OCI-LY3 (cell line): ENCODE data around the gene LRRC23.

ENCODE experiments used
- H2AFZ ChIP-seq: fragments of 200-600, 300-600 bp; shearing (Covaris generic); 2 replicates; pipeline ENCODE4 v1.6.0; 2014; ENCODE audit warnings: antibody characterized with exemption, low read depth, low read length
- H3K27ac ChIP-seq: fragments of 200-600, 300-600 bp; sonication (generic); 2 replicates; pipeline ENCODE4 v1.5.1; 2014; ENCODE audit warnings: mild to moderate bottlenecking, low read length, moderate library complexity, mixed read lengths
- H3K27me3 ChIP-seq: fragments of 200-600, 300-600 bp; sonication (generic); 2 replicates; pipeline ENCODE4 v1.6.1; 2014; ENCODE audit warnings: low read depth, low read length, mixed read lengths
- H3K36me3 ChIP-seq: fragments of 200-600, 300-600 bp; sonication (generic); replicated peaks from 2 replicates; pipeline ENCODE3; 2014; ENCODE audit warnings: low read depth, low read length, mixed read lengths
- H3K4me1 ChIP-seq: fragments of 300-600, 200-600 bp; sonication (generic); 2 replicates; pipeline ENCODE4 v1.6.1; 2014; ENCODE audit warnings: low read length, mixed read lengths
- H3K4me2 ChIP-seq: fragments of 200-600, 300-600 bp; sonication (generic); 2 replicates; pipeline ENCODE4 v1.6.1; 2014; ENCODE audit warnings: low read length, mixed read lengths
- H3K4me3 ChIP-seq: fragments of 300-600, 200-600 bp; sonication (generic); 2 replicates; pipeline ENCODE4 v1.5.1; 2014; ENCODE audit warnings: antibody characterized with exemption, mild to moderate bottlenecking, low read length, moderate library complexity
- H3K79me2 ChIP-seq: fragments of 300-600, 200-600 bp; shearing (Covaris generic); 2 replicates; pipeline ENCODE4 v1.6.1; 2014; ENCODE audit warnings: mild to moderate bottlenecking, low read length, mixed read lengths
- H3K9ac ChIP-seq: fragments of 300-600, 200-600 bp; shearing (Covaris generic); 2 replicates; pipeline ENCODE4 v1.6.0; 2014; ENCODE audit warnings: mild to moderate bottlenecking, low read length, moderate library complexity
- H3K9me3 ChIP-seq: fragments of 200-600, 300-600 bp; shearing (Covaris generic); 2 replicates; pipeline ENCODE4 v1.6.1; 2014; ENCODE audit warnings: low read length, mixed read lengths; ENCODE audit not compliant: insufficient read depth
- H4K20me1 ChIP-seq: fragments of 200-600, 300-600 bp; sonication (generic); 2 replicates; pipeline ENCODE4 v1.6.1; 2016; ENCODE audit warnings: low read length, mixed read lengths; ENCODE audit not compliant: insufficient read depth
- EZH2phosphoT487 ChIP-seq: fragments of 200-600 bp; shearing (Covaris generic); IDR thresholded peaks from 2 replicates; pipeline ENCODE4 v1.6.1; 2018; ENCODE audit warnings: antibody characterized with exemption, mixed run types, low read depth
- TF ChIP-seq, protein P1 (sequence below): fragments of 200-600, 300-600 bp; sonication (generic); IDR thresholded peaks from 2 replicates; pipeline ENCODE4 v1.5.1; 2014; ENCODE audit warnings: antibody characterized with exemption, low read length, low read depth

LRRC23 gene

DNA sequence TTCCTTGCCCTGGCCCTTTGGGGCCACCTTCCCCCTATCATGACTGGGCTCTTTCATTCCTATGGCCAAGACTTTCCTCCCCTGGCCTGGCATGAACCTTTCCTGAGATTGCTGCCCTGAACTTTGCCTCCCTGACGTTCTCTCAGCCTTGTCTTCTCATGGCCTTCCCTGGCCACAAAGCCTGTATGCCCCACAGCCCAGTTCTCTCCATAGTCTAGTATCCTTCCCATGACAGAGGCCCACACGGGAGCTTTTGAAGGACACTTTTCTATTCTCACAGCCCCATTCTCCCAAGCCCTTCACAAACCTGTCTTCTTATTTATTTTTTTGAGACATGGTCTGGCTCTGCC, 34.5 kb downstream of the LRRC23 start:
- Histone ChIP-seq H3K9me3 (no peaks in the 10 kb centered on the region), H3K27ac (no peak overlapping the region), H3K9ac (no peak overlapping the region), H3K79me2 (peaks cover 22% of the 10 kb centered on the region), H4K20me1 (no peaks in the 10 kb centered on the region), H3K27me3 (no peaks in the 10 kb centered on the region), H3K4me1 (peaks cover 20% of the 10 kb centered on the region), H2AFZ (no peak overlapping the region), H3K36me3 (peaks cover 7% of the 10 kb centered on the region), H3K4me2 (no peak overlapping the region), H3K4me3 (no peak overlapping the region)
- TF ChIP-seq, protein P1, sequence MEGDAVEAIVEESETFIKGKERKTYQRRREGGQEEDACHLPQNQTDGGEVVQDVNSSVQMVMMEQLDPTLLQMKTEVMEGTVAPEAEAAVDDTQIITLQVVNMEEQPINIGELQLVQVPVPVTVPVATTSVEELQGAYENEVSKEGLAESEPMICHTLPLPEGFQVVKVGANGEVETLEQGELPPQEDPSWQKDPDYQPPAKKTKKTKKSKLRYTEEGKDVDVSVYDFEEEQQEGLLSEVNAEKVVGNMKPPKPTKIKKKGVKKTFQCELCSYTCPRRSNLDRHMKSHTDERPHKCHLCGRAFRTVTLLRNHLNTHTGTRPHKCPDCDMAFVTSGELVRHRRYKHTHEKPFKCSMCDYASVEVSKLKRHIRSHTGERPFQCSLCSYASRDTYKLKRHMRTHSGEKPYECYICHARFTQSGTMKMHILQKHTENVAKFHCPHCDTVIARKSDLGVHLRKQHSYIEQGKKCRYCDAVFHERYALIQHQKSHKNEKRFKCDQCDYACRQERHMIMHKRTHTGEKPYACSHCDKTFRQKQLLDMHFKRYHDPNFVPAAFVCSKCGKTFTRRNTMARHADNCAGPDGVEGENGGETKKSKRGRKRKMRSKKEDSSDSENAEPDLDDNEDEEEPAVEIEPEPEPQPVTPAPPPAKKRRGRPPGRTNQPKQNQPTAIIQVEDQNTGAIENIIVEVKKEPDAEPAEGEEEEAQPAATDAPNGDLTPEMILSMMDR: no peak
- no peak for TF ChIP-seq EZH2phosphoT487

DNA sequence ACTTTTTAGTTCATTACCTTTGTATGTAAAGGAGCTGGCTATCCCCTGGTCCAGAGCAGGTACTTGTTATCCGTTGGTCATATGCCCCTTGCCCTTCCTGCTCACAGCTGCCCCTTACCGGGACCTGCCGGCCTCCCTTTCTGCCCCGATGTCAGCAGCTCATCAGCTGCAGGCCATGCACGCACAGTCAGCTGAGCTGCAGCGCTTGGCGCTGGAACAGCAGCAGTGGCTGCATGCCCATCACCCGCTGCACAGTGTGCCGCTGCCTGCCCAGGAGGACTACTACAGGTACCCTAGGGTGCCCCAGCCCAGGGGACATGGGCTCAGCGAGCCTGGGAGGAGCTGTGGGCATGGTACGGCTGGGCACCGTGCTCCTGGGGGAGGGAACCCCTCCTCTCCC, 36.6 kb downstream of the LRRC23 start:
- no peak overlapping the region for H3K27ac ChIP-seq
- no peak overlapping the region for H3K4me2 ChIP-seq
- no peaks in the 10 kb centered on the region for H3K27me3 ChIP-seq

DNA sequence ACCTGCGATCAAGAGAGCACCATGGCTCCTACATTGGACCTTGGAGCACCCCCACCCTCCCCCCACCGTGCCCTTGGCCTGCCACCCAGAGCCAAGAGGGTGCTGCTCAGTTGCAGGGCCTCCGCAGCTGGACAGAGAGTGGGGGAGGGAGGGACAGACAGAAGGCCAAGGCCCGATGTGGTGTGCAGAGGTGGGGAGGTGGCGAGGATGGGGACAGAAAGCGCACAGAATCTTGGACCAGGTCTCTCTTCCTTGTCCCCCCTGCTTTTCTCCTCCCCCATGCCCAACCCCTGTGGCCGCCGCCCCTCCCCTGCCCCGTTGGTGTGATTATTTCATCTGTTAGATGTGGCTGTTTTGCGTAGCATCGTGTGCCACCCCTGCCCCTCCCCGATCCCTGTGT, 37.2 kb downstream of the LRRC23 start:
- H3K36me3 ChIP-seq: no peaks in the 10 kb centered on the region
- no peak overlapping the region for H2AFZ ChIP-seq
- H3K4me1 ChIP-seq: peaks cover 33% of the 10 kb centered on the region
- TF ChIP-seq, protein P1: no peak
- TF ChIP-seq EZH2phosphoT487: no peak
- H3K27me3 ChIP-seq: no peaks in the 10 kb centered on the region
- H3K9ac ChIP-seq: no peak overlapping the region
- H3K9me3 ChIP-seq: no peaks in the 10 kb centered on the region
- no peak overlapping the region for H3K4me3 ChIP-seq
- H4K20me1 ChIP-seq: no peaks in the 10 kb centered on the region
- H3K27ac ChIP-seq: no peak overlapping the region
- H3K79me2 ChIP-seq: peaks cover 9% of the 10 kb centered on the region
- no peak overlapping the region for H3K4me2 ChIP-seq

More for the DNA sequence above, 36.6 kb downstream of the LRRC23 start:
- Histone ChIP-seq H3K79me2 (peaks cover 14% of the 10 kb centered on the region), H3K36me3 (no peaks in the 10 kb centered on the region), H2AFZ (no peak overlapping the region), H3K4me3 (no peak overlapping the region), H4K20me1 (no peaks in the 10 kb centered on the region), H3K9me3 (no peaks in the 10 kb centered on the region), H3K4me1 (peaks cover 33% of the 10 kb centered on the region), H3K9ac (no peak overlapping the region)
- TF ChIP-seq, protein P1: no peak
- TF ChIP-seq EZH2phosphoT487: no peak

DNA sequence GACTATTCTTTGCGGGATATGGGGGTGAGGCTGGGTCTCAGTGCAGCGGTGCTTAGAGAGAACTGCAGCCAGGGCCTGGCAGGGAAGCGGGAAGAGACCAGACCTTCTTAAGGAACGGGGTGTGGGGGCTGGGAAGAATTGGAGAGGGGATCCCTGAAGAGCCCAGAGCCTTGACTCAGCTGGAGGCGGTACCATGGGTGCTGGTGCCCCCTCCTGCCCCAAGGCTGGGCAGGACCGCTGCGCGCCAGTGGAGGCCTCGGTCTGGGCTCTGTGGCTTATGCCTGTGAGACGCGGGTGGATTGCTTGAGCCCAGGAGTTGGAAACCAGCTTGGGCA, 37.7 kb downstream of the LRRC23 start:
- Histone ChIP-seq H3K4me2 (no peak overlapping the region), H3K27ac (no peak overlapping the region), H4K20me1 (no peaks in the 10 kb centered on the region), H3K36me3 (no peaks in the 10 kb centered on the region), H3K4me3 (no peak overlapping the region), H2AFZ (no peak overlapping the region), H3K9ac (no peak overlapping the region), H3K9me3 (no peaks in the 10 kb centered on the region), H3K4me1 (peaks cover 36% of the 10 kb centered on the region), H3K27me3 (no peaks in the 10 kb centered on the region), H3K79me2 (peaks cover 4% of the 10 kb centered on the region; the same call in 1 of the 2 replicates)
- TF ChIP-seq EZH2phosphoT487: no peak
- TF ChIP-seq, protein P1: no peak
